Measurements from ENCODE around the gene SQSTM1. TPM values are rescaled to one million over a fixed set of nuclear protein-coding genes. Genes with fewer than 3 reads are reported as not detected.
A peak's percentile ranks its signal among the peaks of the same experiment; 100 is the strongest.

The SQSTM1 gene
- total RNA-seq, 1 donor from 2014 or later: 372 TPM

DNA sequence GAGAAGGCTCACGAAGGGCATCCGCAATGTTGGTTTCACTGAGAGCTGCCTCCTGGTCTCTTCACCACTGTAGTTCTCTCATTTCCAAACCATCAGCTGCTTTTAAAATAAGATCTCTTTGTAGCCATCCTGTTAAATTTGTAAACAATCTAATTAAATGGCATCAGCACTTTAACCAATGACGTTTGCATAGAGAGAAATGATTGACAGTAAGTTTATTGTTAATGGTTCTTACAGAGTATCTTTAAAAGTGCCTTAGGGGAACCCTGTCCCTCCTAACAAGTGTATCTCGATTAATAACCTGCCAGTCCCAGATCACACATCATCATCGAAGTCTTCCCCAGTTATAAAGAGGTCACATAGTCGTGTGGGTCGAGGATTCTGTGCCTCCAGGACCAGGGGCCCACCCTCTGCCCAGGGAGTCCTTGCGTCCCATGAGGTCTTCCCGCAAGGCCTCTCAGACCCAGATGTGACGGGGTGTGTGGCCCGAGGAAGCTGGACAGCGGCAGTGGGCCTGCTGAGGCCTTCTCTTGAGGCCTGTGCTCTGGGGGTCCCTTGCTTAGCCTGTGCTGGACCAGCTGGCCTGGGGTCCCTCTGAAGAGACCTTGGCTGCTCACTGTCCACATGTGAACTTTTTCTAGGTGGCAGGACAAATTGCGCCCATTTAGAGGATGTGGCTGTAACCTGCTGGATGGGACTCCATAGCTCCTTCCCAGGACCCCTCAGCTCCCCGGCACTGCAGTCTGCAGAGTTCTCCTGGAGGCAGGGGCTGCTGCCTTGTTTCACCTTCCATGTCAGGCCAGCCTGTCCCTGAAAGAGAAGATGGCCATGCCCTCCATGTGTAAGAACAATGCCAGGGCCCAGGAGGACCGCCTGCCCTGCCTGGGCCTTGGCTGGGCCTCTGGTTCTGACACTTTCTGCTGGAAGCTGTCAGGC is 16.6 kb downstream of the SQSTM1 start:
- intact Hi-C loops (cut with DNase I): no loop called here
- no peak for DNase-seq (ENCODE audit: low spot score)

- no peak for DNase-seq (ENCODE audit: low spot score)
- intact Hi-C loops (cut with DNase I): no loop called here
Observed at GRCh38 chr5:179839328-179840256, 18.9 kb downstream of the SQSTM1 start.

GRCh38 chr5:179840321-179840720 is 19.6 kb downstream of the SQSTM1 start:
- DNase-seq (ENCODE audit: low spot score): no peak
- intact Hi-C loops (cut with DNase I): no loop called here

- no peak for DNase-seq (ENCODE audit: low spot score)
- intact Hi-C loops (cut with DNase I): no loop called here
Observed at GRCh38 chr5:179840766-179841165, 20.1 kb downstream of the SQSTM1 start.

GRCh38 chr5:179841621-179842020 is 20.9 kb downstream of the SQSTM1 start:
- DNase-seq (ENCODE audit: low spot score): no peak

GRCh38 chr5:179852993-179853547 is 32.4 kb downstream of the SQSTM1 start:
- no peak for DNase-seq (ENCODE audit: low spot score)
- intact Hi-C loops (cut with DNase I): no loop called here

More at GRCh38 chr5:179841621-179842020, 20.9 kb downstream of the SQSTM1 start:
- intact Hi-C loops (cut with DNase I): no loop called here

DNA sequence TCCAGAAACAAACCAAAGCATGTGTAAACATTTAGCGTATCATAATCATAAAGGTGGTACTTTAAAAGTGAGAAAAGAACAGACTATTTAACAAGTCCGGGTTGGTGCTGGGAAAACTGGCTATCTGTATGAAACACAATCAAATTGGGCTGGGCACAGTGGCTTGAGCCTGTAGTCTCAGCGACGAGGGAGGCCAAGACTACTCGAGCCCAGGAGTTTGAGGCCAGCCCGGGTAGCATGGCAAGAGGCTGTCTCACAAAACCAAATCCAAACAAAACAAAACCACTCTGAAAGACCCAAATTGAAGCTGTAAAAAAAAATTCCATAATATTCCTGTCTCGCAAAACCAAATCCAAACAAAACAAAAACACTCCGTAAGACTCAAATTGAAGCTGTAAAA is 33.7 kb downstream of the SQSTM1 start:
- intact Hi-C loops (cut with DNase I): no loop called here
- no peak for DNase-seq (ENCODE audit: low spot score)

GRCh38 chr5:179858241-179858585 is 37.5 kb downstream of the SQSTM1 start:
- no peak for DNase-seq (ENCODE audit: low spot score)
- intact Hi-C loops (cut with DNase I): loop anchor here (2.0 kb wide), 1 partner anchor 39 kb away; no protein-coding TSS in a partner anchor

- DNase-seq (ENCODE audit: low spot score): peak; percentile 99
- intact Hi-C loops (cut with DNase I): loop anchor here (2.0 kb wide), 1 partner anchor 40 kb away; no protein-coding TSS in a partner anchor
Observed at GRCh38 chr5:179858586-179859427, 38.1 kb downstream of the SQSTM1 start, which contains the start of gene MRNIP. TSS of gene MRNIP (minus strand) at chr5:179858817. CDS start at chr5:179858796, 21 bp downstream.

- intact Hi-C loops (cut with DNase I): no loop called here
- no peak for DNase-seq (ENCODE audit: low spot score)
Observed at GRCh38 chr5:179860301-179860700, 39.6 kb downstream of the SQSTM1 start.

DNA sequence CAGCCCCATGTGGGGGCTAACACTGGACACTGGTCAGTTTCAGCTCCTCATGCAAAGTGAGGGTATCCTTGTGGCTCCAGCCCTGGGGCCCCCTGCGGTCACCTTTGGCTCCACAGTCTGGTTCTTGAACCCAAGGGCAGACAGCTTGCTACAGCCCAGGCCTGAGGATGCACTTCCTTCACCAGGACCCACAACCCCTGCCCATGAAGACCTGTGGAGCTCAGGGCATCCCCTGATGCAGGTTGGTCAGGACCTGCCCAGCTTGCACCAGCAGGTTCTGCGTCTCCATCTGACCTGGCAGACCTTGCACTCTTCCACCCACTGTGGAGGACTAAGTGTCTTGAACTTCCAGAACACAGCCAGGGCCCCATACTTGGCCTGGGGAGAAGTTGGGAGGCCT is 41.6 kb downstream of the SQSTM1 start:
- intact Hi-C loops (cut with DNase I): no loop called here
- DNase-seq (ENCODE audit: low spot score): no peak

DNA sequence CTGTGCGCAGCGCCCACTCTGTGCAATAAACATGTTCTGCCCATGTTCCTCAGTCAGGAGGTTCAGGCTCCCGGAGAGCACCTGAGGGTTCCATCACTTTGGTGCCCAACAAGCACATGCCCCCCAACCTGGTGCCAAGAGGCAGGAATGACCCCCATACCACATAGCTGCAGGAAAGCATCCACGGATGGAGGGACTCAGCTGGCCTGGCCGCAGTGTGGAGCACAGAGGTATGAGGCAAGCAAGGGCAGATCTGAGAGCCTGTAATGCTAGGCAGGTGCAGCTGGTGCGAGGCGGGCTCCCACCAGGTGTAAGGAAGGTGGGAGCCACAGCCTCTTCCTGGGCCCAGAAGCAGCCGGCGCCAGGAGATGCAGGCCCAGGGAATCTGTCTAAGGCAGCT is 42.2 kb downstream of the SQSTM1 start:
- intact Hi-C loops (cut with DNase I): no loop called here
- no peak for DNase-seq (ENCODE audit: low spot score)

GRCh38 chr5:179863449-179864085 is 42.9 kb downstream of the SQSTM1 start:
- no peak for DNase-seq (ENCODE audit: low spot score)
- intact Hi-C loops (cut with DNase I): no loop called here

- intact Hi-C loops (cut with DNase I): no loop called here
- no peak for DNase-seq (ENCODE audit: low spot score)
Observed at GRCh38 chr5:179864686-179865085, 44.0 kb downstream of the SQSTM1 start.

DNA sequence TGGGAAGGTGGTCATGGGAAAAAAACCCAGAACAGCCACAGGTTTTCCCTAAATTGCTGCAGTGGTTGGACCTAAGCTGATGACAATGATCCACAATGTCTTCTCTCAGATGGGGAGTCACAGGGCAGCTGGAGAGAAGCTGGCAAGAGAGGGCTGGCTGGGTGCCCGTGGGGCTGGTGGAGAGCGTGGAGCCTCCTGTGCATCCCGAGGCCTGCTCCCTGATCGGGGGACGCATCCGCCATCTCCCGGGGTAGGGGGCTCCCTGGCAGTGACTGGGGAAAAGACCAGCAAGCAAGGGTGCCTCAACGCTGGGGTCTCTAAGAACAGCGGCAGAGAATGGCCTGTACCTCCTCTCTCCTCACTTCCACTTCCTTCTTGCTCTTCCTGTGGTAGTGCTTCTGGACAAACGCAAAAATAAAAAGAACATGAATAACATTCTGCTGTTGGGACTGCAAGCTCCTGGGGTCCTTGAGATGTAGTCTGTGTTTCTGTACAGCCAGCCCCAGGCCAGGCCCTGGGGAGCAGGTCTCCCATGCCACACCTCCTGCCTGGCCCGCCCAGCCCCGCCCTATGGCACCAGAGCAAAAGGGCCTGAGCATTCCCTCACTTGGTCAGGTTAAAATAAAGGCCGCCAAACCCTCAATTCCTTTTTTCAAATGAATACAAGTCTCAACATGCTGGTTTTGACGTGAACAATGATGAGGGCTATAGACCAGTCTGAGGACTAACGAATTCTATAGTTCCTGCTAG is 45.0 kb downstream of the SQSTM1 start:
- no peak for DNase-seq (ENCODE audit: low spot score)
- intact Hi-C loops (cut with DNase I): loop anchor here (2.0 kb wide), 1 partner anchor 41 kb away; the partner anchor contains the start of gene TBC1D9B

DNA sequence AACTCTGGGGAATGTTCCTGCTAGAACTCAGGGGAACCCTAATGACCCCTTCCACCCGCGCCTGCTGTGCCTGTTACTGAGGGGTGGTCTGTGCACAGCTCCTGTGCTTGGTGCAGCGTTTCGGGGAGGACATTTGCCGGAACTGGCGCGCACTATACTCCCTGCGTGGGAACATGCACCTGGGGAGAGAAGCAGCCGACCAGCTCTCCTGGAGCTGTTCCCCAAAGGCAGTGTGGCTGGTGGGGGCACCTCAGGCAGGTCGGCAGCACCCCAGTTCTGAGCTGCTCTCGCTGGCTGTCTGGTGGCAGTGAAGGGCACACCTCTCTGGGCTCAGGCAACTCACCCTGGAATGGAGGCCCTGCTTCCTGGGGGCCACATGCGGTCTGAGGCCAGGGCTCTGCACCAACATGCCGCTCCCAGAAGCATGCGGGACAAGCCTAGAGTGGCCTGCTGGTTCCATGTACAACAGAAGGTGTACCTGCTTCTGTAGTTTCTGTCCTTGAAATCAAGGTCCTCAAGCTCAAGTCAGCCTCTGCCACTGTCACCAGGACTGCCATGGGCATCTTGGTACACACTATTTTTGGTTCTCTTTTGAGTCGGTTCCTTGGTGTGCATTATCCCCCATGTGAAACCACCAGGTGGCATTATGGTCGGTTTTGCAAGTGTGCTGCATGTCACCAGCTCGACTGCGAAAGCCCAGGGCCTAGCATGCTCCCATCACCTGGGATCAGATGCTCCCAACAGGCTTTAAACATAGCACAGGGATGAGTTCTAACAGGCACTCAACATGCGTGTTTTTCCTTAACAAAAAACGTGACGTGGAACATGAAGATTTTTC is 45.8 kb downstream of the SQSTM1 start:
- DNase-seq (ENCODE audit: low spot score): no peak
- intact Hi-C loops (cut with DNase I): loop anchor here (2.0 kb wide), 1 partner anchor 40 kb away; the partner anchor contains the start of gene TBC1D9B

DNA sequence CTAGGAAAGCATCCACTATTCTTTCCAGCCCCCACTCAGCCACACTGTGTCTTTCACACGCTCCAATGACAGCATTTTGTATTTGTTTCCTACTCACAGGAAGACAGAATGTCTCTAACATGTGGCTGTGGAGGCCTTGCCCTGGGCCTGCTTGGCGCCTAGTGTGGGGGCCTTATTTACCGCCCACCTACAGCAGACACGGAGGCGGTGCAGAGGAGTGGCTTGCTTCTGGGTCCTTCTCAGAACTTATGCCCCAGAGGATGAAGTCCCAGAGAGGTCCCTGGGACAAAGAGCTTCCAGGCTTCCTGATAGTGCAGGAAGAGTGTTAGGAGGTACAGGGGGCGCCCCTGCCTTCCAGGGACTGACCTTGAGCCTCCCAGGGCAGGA is 46.4 kb downstream of the SQSTM1 start:
- no peak for DNase-seq (ENCODE audit: low spot score)
- intact Hi-C loops (cut with DNase I): loop anchor here (2.0 kb wide), 1 partner anchor 40 kb away; the partner anchor contains the start of gene TBC1D9B

Measured in cardiac septum (tissue), 1 donor.